ENCODE measurements around the gene C22orf31.
"Not testable (repeated sequence)": the region's sequence is repeated elsewhere in the genome, so short reads cannot be mapped to it uniquely, and the experiment has no call there.

The C22orf31 gene

GRCh38 chr22:29055192-29055830 lies 6.3 kb downstream of the C22orf31 start:
- DNase-seq (ENCODE audit: low read depth) = no peak

DNA sequence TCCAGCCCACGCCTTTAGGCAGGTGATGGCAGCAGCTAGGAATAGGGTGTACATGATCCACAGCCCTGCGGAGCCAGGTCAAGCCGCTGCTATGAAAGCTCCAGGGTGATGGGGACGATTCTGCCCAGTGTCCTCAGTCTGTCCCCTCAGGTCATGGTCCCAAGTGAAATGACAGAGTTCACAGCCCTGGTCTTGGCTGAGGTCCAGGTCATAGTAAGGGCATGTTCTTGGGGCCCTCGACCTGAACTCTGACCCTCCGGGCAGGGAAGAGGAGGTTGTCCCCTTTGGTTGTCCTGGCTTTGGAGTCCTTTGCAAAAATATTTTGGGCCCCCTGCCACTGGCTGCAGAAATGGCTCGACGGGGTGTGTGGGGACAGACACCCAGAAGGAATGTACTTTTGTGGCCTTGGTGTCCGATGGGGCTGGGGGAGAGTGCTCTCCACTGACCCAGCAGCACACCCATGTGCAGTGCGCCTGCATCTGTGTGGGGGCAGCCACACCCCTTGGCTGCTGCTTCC lies 7.3 kb downstream of the C22orf31 start:
- no peak for DNase-seq (ENCODE audit: low read depth)

DNA sequence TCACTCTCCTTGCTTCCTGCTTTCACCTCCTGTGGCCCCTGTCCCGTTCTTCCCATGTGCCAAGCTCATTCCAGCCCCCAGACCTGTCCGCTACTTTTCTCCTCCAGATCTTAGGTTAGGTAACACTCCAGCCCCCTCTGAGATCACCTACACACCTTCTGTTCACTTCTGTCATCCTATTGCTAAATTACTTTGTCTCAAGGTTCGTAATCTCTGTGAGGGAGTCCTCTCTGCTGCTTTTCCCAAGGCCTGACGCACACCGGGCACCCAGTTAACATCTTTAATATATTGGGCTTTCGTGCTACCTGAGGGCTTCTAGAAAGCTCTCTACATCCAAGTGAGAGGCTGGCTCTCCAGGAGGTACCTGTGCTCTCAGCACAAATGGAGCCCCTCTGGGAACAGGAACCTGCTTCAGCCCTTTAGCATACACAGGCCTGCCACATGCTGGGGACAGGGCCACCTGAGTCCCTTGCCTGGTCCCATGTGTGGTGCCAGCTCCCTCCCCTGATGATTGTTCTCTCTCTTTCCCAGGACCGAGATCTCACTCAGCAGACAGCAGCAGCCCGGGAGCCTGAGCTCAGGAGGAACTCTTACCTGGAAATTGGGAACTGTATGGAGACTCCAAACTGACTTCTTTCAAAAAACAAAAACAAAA lies 8.5 kb downstream of the C22orf31 start:
- no peak for DNase-seq (ENCODE audit: low read depth)

DNA sequence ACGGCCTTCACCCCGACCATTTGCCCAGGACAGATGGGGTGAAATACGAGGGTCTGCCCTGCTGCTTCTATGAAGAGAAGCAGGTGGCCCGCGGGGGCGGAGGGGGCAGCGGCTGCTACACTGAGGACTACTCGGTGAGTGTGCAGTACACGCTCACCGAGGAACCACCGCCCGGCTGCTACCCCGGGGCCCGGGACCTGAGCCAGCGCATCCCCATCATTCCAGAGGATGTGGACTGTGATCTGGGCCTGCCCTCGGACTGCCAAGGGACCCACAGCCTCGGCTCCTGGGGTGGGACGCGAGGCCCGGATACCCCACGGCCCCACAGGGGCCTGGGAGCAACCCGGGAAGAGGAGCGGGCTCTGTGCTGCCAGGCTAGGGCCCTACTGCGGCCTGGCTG lies 11.2 kb downstream of the C22orf31 start:
- no peak for DNase-seq (ENCODE audit: low read depth)

- no peak for DNase-seq (ENCODE audit: low read depth)
Measured at GRCh38 chr22:29049655-29050263, 11.9 kb downstream of the C22orf31 start.

GRCh38 chr22:29048822-29049654 lies 12.6 kb downstream of the C22orf31 start:
- DNase-seq (ENCODE audit: low read depth) = no peak

DNA sequence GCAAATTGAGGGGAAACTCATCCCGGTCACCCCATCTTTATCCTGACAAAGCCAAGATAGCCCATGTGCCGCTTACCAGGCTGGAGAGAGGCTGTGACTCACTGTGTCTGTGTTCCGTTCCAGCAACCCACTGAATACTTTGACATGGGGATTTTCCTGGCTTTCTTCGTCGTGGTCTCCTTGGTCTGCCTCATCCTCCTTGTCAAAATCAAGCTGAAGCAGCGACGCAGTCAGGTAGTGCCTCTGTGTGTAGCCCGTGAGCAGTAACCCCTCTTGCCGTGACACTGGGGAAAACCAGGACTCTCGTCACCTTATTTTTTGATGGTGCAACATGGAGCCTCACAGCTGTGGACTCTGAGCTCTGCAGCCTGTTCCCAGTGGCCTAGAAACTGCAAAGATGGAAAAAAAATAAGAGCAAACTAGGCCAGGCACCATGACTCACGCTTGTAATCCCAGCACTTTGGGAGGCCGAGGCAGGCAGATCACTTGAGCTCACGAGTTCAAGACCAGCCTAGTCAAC lies 16.9 kb downstream of the C22orf31 start:
- peak; percentile 78 for DNase-seq (ENCODE audit: low read depth)

GRCh38 chr22:29043906-29044575 lies 17.6 kb downstream of the C22orf31 start:
- peak; percentile 75 for DNase-seq (ENCODE audit: low read depth)

DNA sequence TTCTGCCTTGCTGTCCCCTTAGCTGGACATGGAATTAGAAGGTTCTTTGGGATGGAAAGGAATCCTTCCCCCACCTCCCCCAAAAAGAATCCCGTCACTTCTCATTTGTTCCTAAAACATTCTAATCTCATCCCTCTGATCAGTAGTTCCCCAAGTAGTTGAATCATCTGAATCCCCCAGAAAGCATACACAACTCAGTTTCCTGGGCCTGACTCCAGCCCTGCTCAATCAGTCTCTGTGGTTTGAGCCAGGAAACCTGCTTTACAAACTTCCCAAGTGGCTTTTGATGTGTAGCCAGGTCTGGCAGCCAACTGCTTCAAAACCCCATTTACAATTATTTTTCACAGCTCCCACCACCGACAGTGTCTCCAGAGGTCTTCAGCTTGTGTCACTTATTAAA lies 20.2 kb downstream of the C22orf31 start:
- peak; percentile 58 for DNase-seq (ENCODE audit: low read depth)

GRCh38 chr22:29040385-29041275 lies 21.0 kb downstream of the C22orf31 start:
- DNase-seq (ENCODE audit: low read depth) = peak; percentile 90

- not testable (repeated sequence) for DNase-seq (ENCODE audit: low read depth)
Measured at GRCh38 chr22:29039684-29040083, 21.9 kb downstream of the C22orf31 start.

DNA sequence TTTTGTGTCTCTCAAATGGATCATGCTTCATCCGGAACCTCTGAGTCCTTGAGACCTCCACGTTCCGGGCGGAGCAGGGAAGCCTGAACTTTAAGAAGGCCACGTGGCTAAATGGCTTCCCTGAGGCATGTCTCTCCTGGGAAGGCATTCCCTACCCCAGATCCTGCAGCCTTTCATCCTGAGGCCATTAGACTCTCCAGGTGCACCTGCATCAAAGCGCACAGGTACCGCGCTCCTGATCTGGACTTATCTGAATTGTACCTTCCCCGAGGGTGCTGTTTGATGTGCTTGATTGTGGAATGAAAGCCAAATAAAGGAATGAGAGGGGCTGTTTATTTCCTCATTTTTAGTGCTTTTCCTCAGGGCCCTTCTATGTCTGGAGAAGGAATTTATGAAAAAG lies 22.5 kb downstream of the C22orf31 start:
- DNase-seq (ENCODE audit: low read depth) = no peak

DNA sequence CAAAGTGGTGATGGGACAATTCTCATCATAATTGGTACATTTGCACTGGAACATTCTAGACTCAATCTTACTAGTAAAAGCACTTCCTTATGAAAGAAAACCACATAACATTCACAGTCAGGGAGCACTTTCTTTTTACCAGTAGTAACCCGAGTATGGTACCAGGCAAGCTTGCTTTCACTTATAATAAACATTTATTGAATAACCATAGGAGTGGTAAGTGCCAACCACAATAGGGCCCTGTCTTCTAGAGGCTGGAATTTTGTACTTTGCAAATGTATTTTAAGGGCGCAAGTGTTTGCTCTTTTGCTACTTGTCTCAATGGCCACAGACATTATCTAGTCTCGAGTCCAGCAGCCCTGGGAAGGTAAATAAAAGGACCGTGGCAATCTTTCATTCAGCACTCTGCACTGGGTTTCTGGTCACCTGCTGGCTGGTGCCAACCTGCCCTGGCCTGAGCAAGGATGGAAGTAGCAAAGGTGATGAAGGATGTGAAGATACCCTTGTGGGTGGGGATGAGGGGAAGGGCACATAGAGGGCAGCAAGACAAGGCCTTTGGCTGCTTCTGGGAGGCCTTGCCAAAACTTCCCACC lies 24.2 kb downstream of the C22orf31 start:
- DNase-seq (ENCODE audit: low read depth) = no peak

DNA sequence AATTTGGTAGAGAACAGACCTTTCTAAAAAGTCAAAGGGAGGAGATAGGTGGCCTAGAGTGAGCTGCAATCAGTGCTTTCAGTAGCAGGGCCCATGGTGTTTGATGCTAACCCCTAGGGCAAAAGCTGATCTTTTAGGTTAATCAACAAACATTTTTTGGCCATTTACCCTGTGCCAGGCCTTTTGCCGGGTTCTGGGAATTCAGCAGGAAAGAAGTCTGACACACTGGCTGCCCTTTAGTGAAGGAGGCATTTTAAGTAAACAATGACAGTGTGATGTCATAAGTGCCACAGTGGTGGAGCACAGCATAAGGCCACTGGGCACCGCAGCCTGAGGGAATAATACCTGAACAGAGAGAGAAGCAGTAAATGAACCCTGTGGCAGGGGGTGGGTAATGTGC lies 29.0 kb downstream of the C22orf31 start:
- peak; percentile 55 for DNase-seq (ENCODE audit: low read depth)

DNA sequence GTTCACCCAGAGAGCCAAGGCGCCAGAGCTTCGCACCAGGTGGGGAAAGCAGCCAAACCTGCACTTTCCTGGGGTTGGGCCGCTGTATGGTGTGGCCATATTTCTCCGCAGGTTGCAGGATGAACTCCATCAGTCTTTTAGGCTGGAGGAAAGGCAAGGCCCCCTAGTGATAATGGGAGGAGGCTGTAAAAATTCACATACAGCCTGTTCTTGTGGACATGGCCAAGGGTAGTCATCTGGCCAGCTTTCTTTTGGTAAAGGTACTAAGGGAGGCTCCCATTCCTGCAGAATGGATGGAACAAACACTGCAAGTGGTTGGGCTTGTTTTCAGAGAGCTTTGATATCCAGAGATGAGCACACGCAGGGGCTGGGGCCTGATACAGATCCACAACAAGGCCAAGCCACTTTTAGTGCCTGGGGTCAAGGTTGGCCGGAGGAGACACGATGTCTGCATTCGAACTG lies 29.6 kb downstream of the C22orf31 start:
- DNase-seq (ENCODE audit: low read depth) = peak; percentile 6

DNA sequence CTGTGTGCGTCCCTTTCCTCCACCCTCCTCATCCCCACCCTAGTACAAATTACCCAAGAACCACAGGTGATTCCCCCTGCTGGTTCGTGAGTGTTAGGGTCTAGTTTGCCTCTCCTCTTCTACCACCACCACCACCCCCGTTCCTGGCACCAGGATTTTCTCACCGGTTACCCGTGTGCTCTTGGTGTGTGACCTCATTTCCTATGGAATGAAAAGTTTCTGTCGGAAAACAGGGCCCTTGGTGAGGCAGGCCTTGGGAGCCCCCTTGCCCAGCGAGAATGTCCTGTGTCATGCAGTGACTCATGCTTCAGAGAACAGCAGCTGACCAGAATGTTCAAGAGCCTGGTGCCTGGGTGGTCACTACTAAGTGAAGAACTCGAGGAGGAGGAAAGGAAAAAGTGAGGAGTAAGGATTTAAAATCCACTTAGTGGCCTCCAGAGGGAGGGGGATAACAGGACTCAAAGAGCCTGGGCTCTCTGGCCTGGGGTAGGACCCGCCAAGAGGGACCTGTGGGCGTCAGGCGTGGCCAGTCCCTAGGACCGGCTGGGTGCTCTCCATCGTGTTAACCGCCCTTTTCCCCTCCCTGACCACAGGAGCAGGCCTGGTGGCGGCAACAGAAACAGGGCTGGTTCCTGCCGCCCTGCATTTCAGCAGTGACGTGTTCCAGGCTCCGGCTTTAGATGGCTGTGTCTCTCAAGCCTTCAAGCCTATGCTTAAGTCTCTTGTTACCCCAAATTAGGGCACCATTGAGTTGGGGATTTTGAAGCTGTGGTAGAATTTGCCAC lies 30.2 kb downstream of the C22orf31 start:
- DNase-seq (ENCODE audit: low read depth) = peak; percentile 97

DNA sequence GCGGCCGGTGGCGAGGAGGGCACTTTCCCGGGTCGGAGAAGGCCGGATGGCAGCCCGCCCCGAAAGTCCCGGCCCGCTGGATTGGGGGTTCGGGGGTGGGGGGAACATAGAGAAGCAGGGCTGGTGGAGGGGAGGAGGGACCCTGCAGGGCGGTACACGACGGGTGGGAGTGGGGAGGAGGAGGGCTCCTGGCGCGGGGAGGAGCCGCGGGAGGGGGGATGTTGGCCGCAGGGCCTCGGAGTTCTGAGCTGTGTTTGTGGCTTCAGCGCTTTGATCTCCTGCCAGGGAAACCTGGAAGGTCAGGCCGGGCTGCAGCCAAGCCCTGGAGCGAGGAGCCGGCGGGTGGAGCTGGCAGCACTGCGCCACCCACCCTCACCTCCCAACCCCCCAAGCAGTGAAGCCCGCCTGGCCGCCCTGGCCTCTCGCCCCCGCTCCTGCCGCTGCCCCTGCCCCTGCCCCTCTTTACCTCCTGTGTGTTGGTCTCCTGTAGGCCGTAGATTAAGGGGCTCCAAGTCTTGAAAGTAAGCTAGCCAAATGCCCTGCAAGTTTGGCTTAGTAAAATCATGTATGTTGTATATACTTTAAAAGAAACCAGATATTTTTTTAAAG lies 30.9 kb downstream of the C22orf31 start:
- peak; percentile 69 for DNase-seq (ENCODE audit: low read depth)

GRCh38 chr22:29030016-29030617 lies 31.5 kb downstream of the C22orf31 start:
- DNase-seq (ENCODE audit: low read depth) = peak; percentile 68

All from EH (cell line).